ENCODE measurements around the gene EML6.

EML6 gene

GRCh38 chr2:54708584-54709335 lies 14.7 kb upstream of the EML6 start:
- peak; percentile 30 for DNase-seq

- DNase-seq, result no peak
These were observed 14.1 kb upstream of the EML6 start for GRCh38 chr2:54709336-54709809.

- DNase-seq, result no peak
These were observed 13.2 kb upstream of the EML6 start for GRCh38 chr2:54710216-54710615.

- DNase-seq, result no peak
These were observed 10.9 kb upstream of the EML6 start for GRCh38 chr2:54712516-54712915.

- DNase-seq, result no peak
These were observed 8.5 kb upstream of the EML6 start for GRCh38 chr2:54714996-54715395.

- no peak for DNase-seq
These were observed 7.1 kb upstream of the EML6 start for GRCh38 chr2:54716375-54716774.

- no peak for DNase-seq
These were observed 2.9 kb upstream of the EML6 start for GRCh38 chr2:54720563-54720962.

DNA sequence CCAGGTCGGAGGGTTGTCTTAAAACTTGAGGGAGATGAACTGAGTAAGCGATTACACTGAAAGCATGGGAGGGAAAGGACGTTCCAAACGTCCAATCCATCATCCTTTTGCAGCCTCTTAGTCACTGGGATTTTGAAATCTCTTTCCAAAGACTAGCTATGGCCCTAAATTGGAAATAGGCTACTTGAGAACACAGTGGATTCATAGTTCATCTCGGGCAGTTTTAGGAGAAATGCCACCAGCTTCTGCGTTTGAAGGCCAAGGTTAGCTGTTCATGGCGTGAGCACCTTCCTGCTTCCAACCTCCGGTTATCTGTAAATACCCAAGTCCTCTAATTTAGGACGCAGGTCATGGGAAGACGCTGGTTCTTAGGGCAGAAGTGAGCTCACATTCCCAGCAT lies 821 bp upstream of the EML6 start:
- no peak for DNase-seq

DNA sequence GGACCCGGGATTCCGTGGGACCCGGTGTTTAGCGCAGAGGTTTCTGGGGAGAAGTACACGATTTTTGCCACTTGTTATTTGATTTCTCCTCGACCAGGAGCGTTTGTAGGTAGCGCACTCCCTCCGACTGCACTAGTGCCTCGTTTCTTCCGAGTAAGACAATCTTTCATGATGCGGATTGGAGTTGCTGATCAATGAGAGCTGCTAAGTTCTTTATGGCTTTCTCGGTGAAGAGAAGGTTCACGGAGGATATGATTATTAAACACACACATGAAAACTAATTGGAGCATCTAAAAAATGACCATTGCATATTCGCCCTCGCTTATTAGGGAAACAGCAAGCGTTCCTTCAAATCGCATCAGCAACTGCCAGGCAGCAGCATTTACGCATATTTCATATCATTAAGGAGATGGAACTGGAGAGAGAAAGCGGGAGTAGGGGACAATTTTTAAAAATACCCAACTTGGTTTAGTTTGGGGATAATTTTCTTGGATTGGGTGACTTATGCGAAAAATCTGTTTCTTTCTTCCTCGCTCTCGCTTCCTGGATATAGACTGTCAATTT lies 616 bp downstream of the EML6 start:
- DNase-seq, result peak; percentile 38

DNA sequence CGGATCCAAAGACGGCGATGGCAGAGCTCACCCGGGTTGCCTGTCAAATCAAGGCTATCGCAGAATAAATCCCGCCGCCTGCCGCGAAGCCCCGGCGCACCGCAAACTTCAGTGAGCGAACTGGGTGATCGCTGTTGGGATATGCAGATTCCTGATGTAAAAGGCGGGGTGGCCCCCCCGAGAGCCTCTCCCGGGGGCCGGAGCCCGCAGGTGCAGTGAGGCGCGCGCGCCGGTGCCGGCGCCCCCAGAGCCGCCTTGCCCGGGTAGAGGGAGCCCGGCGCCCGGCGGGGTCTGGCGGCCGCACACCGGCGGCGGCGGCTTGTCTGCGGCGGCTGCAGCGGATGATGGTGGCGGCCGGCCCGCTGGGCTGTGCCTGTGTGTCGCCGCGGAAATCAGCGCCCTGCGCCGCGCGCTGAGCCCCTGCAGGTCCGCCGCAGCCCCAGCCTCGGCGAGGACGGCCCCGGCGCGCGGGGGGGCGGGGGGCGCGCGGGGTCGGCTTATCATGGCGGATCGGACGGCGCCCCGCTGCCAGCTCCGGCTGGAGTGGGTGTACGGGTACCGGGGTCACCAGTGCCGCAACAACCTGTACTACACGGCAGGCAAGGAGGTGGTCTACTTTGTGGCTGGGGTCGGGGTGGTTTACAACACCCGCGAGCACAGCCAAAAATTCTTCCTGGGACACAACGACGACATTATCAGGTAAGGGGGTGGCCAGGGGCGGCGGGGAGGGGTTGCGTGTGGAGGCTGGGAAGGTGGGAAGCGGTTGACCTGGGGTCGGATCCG lies 1.3 kb downstream of the EML6 start:
- peak; percentile 38 for DNase-seq

GRCh38 chr2:54725343-54726099 lies 2.1 kb downstream of the EML6 start:
- DNase-seq, result peak; percentile 22

GRCh38 chr2:54726431-54726830 lies 3.0 kb downstream of the EML6 start:
- no peak for DNase-seq

GRCh38 chr2:54726940-54727339 lies 3.5 kb downstream of the EML6 start:
- DNase-seq, result no peak

GRCh38 chr2:54728669-54729120 lies 5.2 kb downstream of the EML6 start:
- no peak for DNase-seq

GRCh38 chr2:54735636-54736035 lies 12.2 kb downstream of the EML6 start:
- no peak for DNase-seq

DNA sequence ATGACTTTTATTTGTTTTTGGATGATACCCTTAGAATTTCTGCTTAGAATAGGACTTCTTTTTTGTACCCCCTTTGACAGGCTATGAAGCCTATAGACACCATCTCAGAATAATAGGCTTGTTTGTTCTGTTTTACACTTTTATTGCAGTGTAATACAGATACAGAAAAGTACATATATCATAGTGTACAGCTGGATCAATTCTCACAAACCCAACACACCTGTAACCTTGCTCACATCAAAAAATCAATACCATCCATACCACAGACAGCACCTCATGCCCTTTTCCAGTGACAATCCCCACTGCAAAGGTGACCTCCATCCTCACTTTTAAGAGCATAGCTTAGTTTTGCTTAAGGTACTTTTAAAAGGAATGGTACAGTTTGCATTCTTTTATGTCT lies 14.8 kb downstream of the EML6 start:
- DNase-seq, result no peak

- DNase-seq, result no peak
These were observed 16.9 kb downstream of the EML6 start for GRCh38 chr2:54740333-54740732.

- no peak for DNase-seq
These were observed 17.8 kb downstream of the EML6 start for GRCh38 chr2:54741250-54741649.

- no peak for DNase-seq
These were observed 26.6 kb downstream of the EML6 start for GRCh38 chr2:54750040-54750439.

DNA sequence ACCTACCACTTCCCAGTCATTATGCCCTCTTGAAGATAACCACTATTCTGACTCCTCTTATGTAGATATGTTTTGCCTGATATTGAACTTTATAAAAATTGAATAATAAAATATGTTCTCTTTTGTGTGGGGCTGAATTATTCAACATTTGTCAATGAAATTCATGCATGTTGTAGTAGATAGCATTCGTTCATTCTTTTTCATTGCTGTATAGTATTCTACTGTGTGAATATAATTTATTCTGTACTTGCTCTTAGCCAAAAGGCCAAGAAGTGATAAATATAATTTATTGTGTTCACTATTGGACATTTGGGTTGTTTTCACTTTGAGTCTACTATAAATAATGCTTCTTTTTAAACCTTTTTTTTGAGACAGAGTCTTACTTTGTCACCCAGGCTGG lies 29.0 kb downstream of the EML6 start:
- DNase-seq, result no peak

- DNase-seq, result no peak
These were observed 32.3 kb downstream of the EML6 start for GRCh38 chr2:54755641-54756326.

- no peak for DNase-seq
These were observed 34.0 kb downstream of the EML6 start for GRCh38 chr2:54757500-54757899.

DNA sequence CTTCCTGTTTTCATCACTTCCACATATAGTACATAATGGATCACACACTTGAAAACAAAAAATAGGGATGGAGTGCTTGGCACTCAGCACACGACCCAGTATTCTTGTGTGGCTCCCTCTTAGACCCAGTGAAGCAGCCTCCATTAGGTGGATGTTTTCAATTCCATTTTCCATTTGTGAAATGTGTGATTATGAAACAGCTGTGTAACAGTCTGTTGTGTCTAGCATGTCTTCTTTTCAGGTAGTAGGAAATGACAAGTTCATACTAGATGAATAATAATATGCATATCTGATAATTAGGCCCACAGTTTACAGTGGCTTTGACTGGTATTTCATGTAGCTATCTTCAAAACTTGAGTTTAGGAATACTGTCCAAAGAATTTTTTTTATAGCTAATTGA lies 35.5 kb downstream of the EML6 start:
- DNase-seq, result no peak
